Stimulated activated CD8-positive, alpha-beta memory T cell treated with anti-CD3 and anti-CD28 coated beads, Interleukin-4, amount 100 ng/mL, for 1 hour (primary cell): ENCODE measurements around the gene SCP2.

Experiments used
- DNase-seq, 2 donors: peaks; one replicate each; pipeline ENCODE4 v3.0.0-alpha.2; 2020; ENCODE audit warnings: low read depth in 2 of 2, low spot score in 1 of 2

SCP2 gene

DNA sequence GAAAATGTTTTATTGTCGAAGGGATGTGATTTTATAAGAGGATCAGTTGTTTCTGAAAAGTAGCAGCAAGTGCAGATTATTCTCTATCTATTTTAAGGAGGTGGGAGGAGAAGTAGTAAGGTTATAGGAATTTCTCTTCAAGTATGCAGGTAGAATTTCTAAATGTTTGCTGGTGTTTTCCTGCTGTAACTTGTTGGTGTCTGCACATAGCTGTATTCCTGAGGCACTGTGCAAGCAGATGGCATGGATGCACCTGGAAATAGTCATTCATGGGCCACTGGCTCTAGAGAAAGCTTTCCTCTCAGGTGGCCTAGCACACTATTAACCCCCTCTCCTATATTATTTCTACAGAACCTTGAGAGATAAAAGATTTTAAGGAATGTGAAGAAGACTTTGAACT lies 104.7 kb downstream of the SCP2 start:
- no peak for DNase-seq

DNA sequence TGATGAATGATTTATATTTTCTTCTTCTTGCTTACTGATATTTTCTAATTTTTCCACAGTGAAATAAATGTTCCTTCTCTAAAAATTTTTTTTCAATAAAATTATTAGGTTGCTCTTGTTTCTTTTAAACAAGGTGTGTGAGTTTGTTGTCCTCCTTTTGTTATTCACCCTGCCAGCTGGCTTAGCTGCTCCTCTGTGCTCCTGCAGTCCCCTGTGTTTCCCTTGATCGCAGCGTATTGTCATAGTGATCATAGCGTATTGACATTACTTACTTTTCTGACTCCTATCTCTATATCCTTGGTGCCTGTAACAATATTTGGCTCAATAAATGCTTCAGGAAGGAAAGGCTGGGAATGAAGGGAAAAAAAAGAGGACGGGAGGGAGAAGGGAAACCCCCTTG lies 110.1 kb downstream of the SCP2 start:
- DNase-seq = no peak

- DNase-seq = no peak
Observed at GRCh38 chr1:53038566-53038965, 111.5 kb downstream of the SCP2 start.

DNA sequence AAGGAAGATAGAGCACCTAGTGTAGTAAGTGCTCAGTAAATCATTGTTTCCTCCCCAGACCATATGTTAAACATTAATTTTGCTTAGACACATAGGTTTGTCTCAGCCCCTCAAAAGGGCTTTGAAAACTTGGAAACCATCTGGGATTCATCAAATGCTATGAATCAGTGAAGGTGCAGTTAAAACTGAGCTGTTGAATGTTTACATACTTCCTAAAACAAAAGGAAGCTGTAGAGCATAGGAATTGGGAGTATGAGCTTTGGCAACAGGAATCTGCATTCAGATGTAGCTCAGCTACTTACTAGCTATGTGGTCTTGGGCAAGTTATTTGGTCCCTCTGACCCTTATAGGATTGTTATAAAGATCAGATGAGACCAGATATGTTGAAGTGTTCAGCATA lies 116.2 kb downstream of the SCP2 start:
- DNase-seq = no peak

- no peak for DNase-seq
Observed at GRCh38 chr1:53044926-53045325, 117.8 kb downstream of the SCP2 start.

GRCh38 chr1:53046930-53047329 lies 119.9 kb downstream of the SCP2 start:
- no peak for DNase-seq

- no peak for DNase-seq
Observed at GRCh38 chr1:53047737-53048736, 121.0 kb downstream of the SCP2 start.

DNA sequence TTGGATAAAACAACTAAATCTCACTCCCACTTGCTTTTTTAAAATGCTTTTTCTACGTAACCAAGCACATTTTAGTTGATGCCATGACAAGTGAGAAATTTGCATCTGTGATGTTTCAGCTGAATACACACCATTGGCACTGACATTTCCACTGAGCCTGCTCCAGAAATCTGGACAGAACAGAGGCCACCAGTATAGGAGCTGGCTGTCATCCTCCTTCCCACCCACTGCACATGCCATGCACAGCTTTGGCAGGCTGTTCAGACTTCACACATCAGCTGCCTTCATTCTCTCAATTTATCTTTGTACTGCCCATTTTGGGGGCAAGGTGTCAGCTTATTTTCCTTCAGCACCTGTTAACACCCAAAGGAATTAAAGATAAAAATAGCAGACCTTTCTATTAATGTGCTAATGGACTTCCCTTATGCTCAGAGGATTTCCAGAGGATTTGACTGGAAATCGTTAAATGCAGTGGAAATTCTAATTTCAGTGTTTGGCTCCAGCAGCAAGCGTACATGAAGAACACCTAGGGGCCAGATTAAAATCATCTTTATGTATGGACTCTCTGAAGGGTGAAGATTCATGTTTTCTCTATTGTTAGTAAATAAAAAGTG lies 122.0 kb downstream of the SCP2 start:
- no peak for DNase-seq

DNA sequence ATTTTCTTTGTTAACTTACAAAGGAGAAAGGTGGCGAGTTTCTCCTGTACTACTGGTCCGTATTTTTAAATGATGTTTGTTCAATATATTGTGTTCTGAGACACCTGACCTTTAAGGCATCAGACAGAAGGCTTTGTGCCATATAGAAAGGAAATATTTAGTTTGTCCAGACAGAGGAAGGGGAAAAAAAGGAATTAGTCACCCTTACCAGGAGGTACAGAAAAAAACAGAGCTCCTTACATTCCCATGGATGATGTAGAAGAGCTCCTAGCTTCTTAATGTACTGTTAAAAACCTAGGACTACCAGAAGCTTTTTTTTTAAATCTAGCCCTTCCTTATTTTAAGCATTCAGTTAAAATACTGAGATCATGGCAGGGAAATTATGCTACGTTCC lies 122.5 kb downstream of the SCP2 start:
- DNase-seq = no peak

DNA sequence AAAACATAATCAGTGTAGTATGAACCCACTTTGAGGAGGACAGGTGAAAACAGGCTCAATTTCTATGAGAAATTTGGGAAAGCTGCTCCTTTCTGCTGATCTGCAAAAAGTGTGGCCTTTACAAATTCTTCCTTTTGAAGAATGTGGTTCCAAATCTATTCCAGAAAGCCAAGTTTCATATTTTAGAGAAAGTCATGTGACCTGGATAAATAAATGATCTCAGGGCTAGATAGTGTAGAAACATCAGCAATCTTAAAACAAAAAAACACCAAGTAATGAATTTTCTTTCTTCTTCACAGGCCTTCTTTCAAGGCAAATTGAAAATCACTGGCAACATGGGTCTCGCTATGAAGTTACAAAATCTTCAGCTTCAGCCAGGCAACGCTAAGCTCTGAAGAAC lies 123.2 kb downstream of the SCP2 start:
- DNase-seq = no peak

GRCh38 chr1:53051676-53052075 lies 124.6 kb downstream of the SCP2 start:
- no peak for DNase-seq

DNA sequence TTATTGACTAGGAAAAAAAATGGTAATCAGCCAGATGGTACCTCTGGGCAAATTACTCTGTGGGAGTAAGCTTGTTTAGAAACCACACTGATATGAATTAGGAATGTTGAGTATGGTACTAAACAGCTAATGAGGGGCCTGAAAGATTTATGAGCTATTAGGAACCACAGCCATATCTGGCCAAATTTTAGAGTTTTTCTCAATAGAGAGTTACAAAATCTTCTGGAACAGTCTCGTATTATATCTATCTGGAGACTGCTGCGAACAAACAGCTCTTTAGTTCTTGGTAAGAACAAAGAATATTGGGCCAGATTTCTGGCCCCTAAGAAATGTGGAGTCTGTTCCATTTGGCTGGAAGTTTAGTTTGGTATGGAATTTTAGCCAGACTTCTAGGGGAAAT lies 130.1 kb downstream of the SCP2 start:
- no peak for DNase-seq

GRCh38 chr1:53060579-53060978 lies 133.5 kb downstream of the SCP2 start:
- DNase-seq = no peak

DNA sequence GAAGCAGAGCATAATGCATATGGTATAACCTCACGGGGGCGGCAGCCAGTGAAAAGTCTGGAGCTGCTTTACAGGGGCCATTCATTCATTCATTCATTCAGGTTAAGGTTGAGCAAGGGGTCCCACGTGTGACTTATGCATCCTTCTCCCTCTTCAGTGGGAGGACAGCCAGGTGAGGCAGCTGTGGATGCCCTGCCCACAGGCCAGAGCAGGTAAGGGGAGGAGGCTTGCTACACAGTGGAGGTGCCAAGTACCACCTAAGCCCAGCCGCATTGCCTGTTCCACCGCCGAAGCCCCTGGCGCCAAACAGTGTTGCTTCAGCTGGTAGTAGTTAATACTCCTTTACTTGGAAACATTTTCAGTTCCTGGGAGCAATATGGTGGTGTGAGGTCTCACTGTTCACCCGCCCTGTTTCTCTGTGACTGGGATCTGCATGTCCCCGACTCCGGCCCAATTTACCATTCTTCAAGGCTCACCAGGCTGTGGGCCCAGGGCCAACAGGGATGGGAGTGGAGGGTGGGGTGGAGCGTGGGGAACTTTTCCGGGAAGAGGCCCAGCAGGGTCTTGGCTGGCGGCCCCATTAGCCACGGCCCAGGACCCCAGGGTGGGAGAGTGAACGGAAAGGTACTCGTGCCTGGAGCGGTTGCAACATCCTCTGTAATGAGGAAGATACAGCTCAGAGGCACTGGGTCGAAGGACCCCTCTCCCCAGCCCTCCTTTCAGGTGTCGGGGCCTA lies 134.2 kb downstream of the SCP2 start:
- DNase-seq = no peak

GRCh38 chr1:53061859-53062707 lies 135.0 kb downstream of the SCP2 start, which contains the start of gene PODN:
PODN (plus strand) TSS chr1:53062213; CDS start chr1:53069856, 7,643 bp downstream.
- no peak for DNase-seq

DNA sequence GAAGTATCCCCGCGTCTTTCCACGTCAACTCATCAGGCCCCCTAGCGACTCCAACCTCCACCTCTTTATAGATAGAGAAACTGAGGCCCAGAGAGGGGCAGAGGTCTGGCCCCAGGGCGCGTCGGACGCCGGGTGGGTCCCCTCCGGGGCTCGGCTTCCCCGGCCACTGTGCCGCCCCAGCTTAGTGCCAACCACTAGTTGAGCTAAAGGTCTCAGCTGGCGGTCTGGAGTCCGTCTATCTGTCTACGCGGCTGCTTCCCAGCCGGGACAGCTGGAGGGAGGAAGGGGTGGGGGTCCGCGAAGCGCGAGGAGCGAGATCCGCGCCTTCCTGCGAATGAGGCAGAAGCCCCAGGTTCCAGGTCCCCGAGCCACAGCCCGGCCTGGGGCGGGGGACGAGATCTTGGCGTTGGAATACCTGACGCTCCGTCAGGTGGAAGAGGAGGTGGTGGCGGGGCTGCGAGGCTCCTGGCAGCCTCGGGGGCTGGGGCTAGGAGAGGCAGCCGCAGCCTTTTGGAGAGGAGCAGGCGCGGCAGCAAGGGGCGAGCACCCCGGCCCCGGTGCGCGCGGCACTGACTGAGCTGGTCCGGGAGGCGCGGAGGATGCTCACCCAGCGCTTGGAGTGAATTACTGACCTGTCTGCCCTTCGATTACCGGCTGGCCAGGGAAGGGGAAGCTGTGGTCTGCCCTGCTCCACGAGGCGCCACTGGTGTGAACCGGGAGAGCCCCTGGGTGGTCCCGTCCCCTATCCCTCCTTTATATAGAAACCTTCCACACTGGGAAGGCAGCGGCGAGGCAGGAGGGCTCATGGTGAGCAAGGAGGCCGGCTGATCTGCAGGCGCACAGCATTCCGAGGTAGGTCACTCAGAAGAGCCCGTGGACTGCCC lies 135.9 kb downstream of the SCP2 start:
- DNase-seq = no peak

DNA sequence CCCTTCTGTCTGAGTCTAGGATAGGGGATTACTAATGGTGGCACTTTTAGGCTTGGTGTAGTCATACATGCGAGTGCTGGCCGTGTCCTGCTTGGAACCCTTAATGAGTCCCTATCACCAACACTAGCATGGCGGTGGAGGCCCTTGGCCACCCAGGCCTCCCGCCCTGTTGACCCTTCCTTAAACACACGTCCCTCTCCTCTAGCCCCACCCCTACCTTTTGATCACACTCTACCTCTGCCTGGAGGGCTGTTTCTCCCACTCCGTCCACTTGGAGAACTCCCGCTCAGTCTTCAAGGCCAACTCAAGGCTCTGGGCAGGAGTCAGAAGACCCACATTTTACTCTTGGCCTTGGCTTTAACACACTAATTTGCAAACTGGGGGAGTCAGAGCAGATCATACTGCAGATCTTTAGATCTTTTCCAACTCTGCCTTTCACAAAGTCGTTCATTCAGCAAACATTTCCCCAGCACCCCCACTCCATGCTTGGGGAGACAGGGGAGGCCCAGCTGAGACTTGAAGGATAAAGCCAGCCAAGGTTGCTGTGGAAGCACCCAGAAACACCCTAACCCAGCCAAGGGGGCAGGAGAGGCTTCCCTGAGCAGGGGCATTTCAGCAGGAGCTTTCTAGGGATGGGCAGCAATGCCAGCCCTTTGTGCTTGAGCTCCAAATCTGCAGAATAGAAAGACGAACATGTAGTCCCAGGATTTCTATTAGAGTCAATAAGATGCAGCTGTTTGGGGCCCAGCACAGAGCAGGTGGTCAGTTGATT lies 136.9 kb downstream of the SCP2 start:
- DNase-seq = no peak

- DNase-seq = no peak
Observed at GRCh38 chr1:53065391-53065790, 138.3 kb downstream of the SCP2 start.

GRCh38 chr1:53066488-53066887 lies 139.4 kb downstream of the SCP2 start:
- no peak for DNase-seq
